Astrocyte (in vitro differentiated cells and primary cell): ENCODE measurements around the gene CTBP2.

ENCODE experiments used
- CTCF ChIP-seq: IDR thresholded peaks from 2 replicates; pipeline ENCODE4 v1.5.1; 2011; ENCODE audit warnings: low read depth, mild to moderate bottlenecking, inconsistent platforms, low read length, moderate library complexity; ENCODE audit not compliant: insufficient read depth
- EZH2 ChIP-seq: IDR thresholded peaks from 2 replicates; pipeline ENCODE4 v1.6.1; 2012; ENCODE audit warnings: mild to moderate bottlenecking, low read length, inconsistent platforms; ENCODE audit not compliant: insufficient read depth

GRCh38 chr10:124998624-124999291, 161.6 kb downstream of the CTBP2 start:
- TF ChIP-seq CTCF, result no peak
- TF ChIP-seq EZH2, result no peak
